Fibroblast of lung (primary cell): ENCODE results near the gene ATXN1. TPM values are rescaled to one million over a fixed set of nuclear protein-coding genes. Genes with fewer than 3 reads are reported as not detected.

Experiments
- DNase-seq, 2 donors: peaks; one replicate each; pipeline versions ENCODE4 v3.0.0 to v3.0.0-alpha.2; 2010; ENCODE audit warnings: low read depth in 2 of 2
- H2AFZ ChIP-seq: 2 replicates; pipeline ENCODE4 v1.5.1; 2012; ENCODE audit warnings: low read length, control low read depth, inconsistent platforms
- H3K27ac ChIP-seq: 2 replicates; pipeline ENCODE4 v1.5.1; 2011; ENCODE audit warnings: low read length, control low read depth; ENCODE audit not compliant: insufficient read depth
- H3K27me3 ChIP-seq: 2 replicates; pipeline ENCODE4 v1.5.1; 2011; ENCODE audit warnings: mild to moderate bottlenecking, low read length; ENCODE audit not compliant: control insufficient read depth, insufficient read depth
- H3K36me3 ChIP-seq: 2 replicates; pipeline ENCODE4 v1.5.1; 2011; ENCODE audit warnings: low read length; ENCODE audit not compliant: control insufficient read depth, insufficient read depth
- H3K4me1 ChIP-seq: 2 replicates; pipeline ENCODE4 v1.5.1; 2011; ENCODE audit warnings: low read length; ENCODE audit not compliant: control insufficient read depth, insufficient read depth; ENCODE audit errors: extremely low read depth
- H3K4me2 ChIP-seq: 2 replicates; pipeline ENCODE4 v1.5.1; 2011; ENCODE audit warnings: low read length, control low read depth; ENCODE audit not compliant: insufficient read depth; ENCODE audit errors: extremely low read depth
- H3K4me3 ChIP-seq, 4 experiments: fragments of 200-600 bp in 1 of 4; sonication (generic) in 1 of 4; replicated peaks in 1 of 4; 2 replicates each; pipeline ENCODE4 v1.5.1; 2011 to 2016; ENCODE audit warnings: low read length in 4 of 4, low read depth in 3 of 4, mild to moderate bottlenecking in 3 of 4, control low read depth in 2 of 4, inconsistent platforms in 1 of 4, mixed read lengths in 1 of 4; ENCODE audit not compliant: insufficient read depth in 1 of 4; ENCODE audit errors: control extremely low read depth in 1 of 4
- H3K79me2 ChIP-seq: 2 replicates; pipeline ENCODE4 v1.5.1; 2012; ENCODE audit warnings: mild to moderate bottlenecking, low read length, inconsistent platforms; ENCODE audit not compliant: control insufficient read depth, insufficient read depth
- H3K9ac ChIP-seq: 2 replicates; pipeline ENCODE4 v1.5.1; 2011; ENCODE audit warnings: mild to moderate bottlenecking, low read length, control low read depth; ENCODE audit not compliant: insufficient read depth
- H3K9me3 ChIP-seq: 2 replicates; pipeline ENCODE4 v1.5.1; 2012; ENCODE audit warnings: low read depth, low read length; ENCODE audit not compliant: control insufficient read depth, insufficient read depth
- H4K20me1 ChIP-seq: 2 replicates; pipeline ENCODE4 v1.5.1; 2011; ENCODE audit warnings: low read length; ENCODE audit not compliant: control insufficient read depth, insufficient read depth; ENCODE audit errors: extremely low read depth
- EZH2 ChIP-seq: IDR thresholded peaks from 2 replicates; pipeline ENCODE4 v1.5.1; 2012; ENCODE audit warnings: low read length, control low read depth, mild to moderate bottlenecking; ENCODE audit errors: missing control alignments
- polyA plus RNA-seq, 2 donors: library from polyadenylated mRNA; depleted of rRNA in 1 of 2; stranded (reverse) in 1 of 2; unstranded in 1 of 2; fragments of >200 nt; gene quantifications; 2 replicates each; pipeline ENCODE4 v1.2.1, GENCODE V29; 2011 to 2012; ENCODE audit warnings: missing spikeins in 1 of 2
- total RNA-seq: library from RNA; depleted of rRNA; stranded (reverse); fragments of >200 nt; gene quantifications from 2 replicates; pipeline ENCODE4 v1.2.1, GENCODE V29; 2014
- TF ChIP-seq, protein P1 (sequence below), 2 donors: IDR thresholded peaks in 1 of 2; conservative IDR thresholded peaks in 1 of 2; 1 replicate in 1 of 2; 2 replicates in 1 of 2; pipeline ENCODE4 v1.5.1; 2011 to 2012; ENCODE audit warnings: low read length in 2 of 2, control low read depth in 1 of 2, inconsistent platforms in 1 of 2, low read depth in 1 of 2, mild to moderate bottlenecking in 1 of 2

Gene ATXN1
- total and polyA plus RNA-seq, 2 donors (not counting 1 experiment from before 2014, with no cell fraction given) = 15.8 to 40.5 TPM

DNA sequence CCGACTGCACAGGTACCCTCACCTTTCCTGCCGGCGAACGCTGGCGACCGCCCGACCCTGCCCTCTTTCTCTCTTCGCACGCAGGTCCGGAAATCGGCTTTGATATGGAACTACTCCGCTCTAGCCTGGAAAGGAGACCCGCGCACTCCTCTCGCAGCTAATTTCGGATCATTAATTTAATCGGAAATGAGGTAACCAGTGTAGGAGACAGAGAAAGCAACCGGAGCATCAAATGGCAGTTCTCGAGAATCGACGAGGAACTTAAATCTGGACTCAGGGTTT is 949 bp upstream of the ATXN1 start:
- H2AFZ ChIP-seq = peak overlapping the region; percentile 52
- TF ChIP-seq, protein P1, sequence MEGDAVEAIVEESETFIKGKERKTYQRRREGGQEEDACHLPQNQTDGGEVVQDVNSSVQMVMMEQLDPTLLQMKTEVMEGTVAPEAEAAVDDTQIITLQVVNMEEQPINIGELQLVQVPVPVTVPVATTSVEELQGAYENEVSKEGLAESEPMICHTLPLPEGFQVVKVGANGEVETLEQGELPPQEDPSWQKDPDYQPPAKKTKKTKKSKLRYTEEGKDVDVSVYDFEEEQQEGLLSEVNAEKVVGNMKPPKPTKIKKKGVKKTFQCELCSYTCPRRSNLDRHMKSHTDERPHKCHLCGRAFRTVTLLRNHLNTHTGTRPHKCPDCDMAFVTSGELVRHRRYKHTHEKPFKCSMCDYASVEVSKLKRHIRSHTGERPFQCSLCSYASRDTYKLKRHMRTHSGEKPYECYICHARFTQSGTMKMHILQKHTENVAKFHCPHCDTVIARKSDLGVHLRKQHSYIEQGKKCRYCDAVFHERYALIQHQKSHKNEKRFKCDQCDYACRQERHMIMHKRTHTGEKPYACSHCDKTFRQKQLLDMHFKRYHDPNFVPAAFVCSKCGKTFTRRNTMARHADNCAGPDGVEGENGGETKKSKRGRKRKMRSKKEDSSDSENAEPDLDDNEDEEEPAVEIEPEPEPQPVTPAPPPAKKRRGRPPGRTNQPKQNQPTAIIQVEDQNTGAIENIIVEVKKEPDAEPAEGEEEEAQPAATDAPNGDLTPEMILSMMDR (conservative IDR thresholded peaks at IDR 0.05 in 1 of 2, IDR thresholded peaks at IDR 0.05 in 1 of 2; ENCODE audit: low read depth in 1 of 2, low read length in 2 of 2) = no peak
- TF ChIP-seq EZH2 = no peak
- peak in 1 of 2 donors; percentile 55 for DNase-seq
- peaks cover 19% of the 10 kb centered on the region for H3K4me1 ChIP-seq
- peak overlapping the region; percentile 81 for H3K9ac ChIP-seq
- H3K4me2 ChIP-seq = peak overlapping the region; percentile 94
- peak overlapping the region; percentile 76 for H3K27ac ChIP-seq
- H3K36me3 ChIP-seq = peaks cover 2% of the 10 kb centered on the region
- no peaks in the 10 kb centered on the region for H3K27me3 ChIP-seq
- no peaks in the 10 kb centered on the region for H3K9me3 ChIP-seq
- peaks cover 17% of the 10 kb centered on the region for H3K79me2 ChIP-seq
- H3K4me3 ChIP-seq = peak overlapping the region; percentile 61 to 93 (median 76)
- H4K20me1 ChIP-seq = peaks cover 2% of the 10 kb centered on the region

DNA sequence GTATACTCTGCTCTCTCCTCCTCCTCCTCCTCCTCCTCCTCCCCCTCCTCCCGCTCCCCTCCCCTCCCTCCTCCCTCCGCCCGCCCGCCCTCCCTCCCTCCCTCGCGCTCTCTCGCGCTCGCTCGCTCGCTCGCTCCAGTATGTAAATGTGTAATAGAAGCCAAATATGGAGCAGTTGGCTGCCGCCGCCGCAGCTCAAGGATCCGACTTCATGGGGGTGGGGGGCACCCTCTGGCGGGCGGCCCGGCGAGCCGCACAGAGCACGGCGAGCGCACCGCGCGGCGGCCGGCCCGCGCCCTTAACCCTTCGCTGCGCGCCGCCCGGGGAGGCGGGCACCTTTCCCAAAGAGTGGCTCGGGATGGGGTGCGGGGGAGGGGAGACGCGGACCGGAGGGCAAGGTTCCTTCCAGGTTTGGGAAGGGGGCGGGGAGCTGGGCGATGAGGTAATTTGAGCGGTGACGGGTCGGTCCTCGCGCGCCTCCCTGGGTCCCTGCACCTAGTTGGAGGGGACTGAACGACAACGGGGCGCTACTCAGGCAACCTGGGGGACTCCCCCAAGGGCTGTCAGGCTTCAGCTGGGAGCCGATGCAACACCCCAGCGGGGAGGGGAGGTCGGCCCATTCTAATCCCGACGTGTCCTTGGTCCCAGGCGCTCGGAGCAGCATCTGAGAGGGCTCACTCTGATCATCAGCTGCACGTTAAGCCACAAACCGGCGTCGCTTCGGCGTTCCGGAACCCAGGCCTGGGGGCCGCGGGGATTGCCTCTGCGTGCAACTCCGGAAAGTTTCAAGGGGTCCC is 409 bp upstream of the ATXN1 start:
- peaks cover 2% of the 10 kb centered on the region for H4K20me1 ChIP-seq
- H3K27ac ChIP-seq = peak overlapping the region; percentile 86
- TF ChIP-seq, protein P1 (conservative IDR thresholded peaks at IDR 0.05 in 1 of 2, IDR thresholded peaks at IDR 0.05 in 1 of 2; ENCODE audit: low read depth in 1 of 2, low read length in 2 of 2) = no peak
- no peak for TF ChIP-seq EZH2
- peak overlapping the region; percentile 81 for H3K9ac ChIP-seq
- H3K9me3 ChIP-seq = no peaks in the 10 kb centered on the region
- H3K4me2 ChIP-seq = peak overlapping the region; percentile 94
- peak; percentile 93 for DNase-seq
- H3K4me1 ChIP-seq = peaks cover 14% of the 10 kb centered on the region
- peaks cover 22% of the 10 kb centered on the region for H3K79me2 ChIP-seq
- peak overlapping the region; percentile 52 for H2AFZ ChIP-seq
- H3K27me3 ChIP-seq = no peaks in the 10 kb centered on the region
- peaks cover 2% of the 10 kb centered on the region for H3K36me3 ChIP-seq
- H3K4me3 ChIP-seq = peak overlapping the region; percentile 80 to 93 (median 82)

DNA sequence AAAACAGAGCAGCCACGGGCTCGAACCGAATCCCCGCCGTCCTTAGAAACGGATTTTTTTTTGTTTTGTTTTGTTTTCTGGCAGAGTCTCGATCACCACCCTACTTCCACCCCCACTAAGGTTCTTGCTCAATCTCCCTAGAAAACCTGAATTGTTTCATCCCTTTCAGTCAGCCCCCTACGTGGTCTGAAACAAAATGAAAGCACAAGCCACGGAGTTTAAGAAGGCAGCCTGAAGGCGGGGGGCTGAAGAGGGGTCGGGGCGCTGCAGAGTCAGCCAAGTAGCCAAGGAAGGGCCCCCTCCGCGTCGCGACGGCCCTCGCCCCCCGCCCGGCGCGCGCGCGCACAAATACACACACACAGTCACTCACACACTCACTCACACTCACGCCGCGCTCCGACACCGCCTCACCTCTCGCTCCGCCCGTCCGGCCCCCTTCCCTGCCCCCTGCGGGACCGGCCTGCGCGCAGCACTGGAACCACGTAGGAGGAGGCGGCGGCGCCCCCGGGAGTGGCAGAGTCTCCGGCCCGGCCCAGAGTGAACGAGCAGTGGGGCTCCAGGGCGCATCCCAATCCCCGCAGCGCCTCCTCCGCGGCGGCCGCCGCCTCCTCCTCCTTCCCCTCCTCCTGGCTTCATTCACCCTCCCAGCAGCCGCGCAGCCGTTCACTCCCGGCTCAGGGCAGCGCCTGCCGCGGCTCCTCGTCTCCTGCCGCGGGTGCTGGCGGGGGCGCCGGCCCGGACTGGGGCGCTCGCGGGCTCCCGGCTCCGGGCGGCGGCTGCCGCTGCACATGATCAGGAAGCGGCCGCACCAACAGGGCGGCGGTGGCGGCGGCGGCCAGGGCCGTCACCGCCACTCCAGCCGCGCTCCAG is 1.4 kb downstream of the ATXN1 start:
- Histone ChIP-seq H3K4me2 (peak overlapping the region; percentile 81), H3K9me3 (no peaks in the 10 kb centered on the region), H4K20me1 (peaks cover 2% of the 10 kb centered on the region), H3K79me2 (peaks cover 35% of the 10 kb centered on the region), H3K27me3 (no peaks in the 10 kb centered on the region), H2AFZ (no peak overlapping the region), H3K9ac (peak overlapping the region; percentile 83), H3K4me3 (peak overlapping the region; percentile 53 to 93 (median 72)), H3K4me1 (peaks cover 7% of the 10 kb centered on the region), H3K27ac (peak overlapping the region; percentile 80), H3K36me3 (peaks cover 2% of the 10 kb centered on the region)
- TF ChIP-seq, protein P1 (conservative IDR thresholded peaks at IDR 0.05 in 1 of 2, IDR thresholded peaks at IDR 0.05 in 1 of 2; ENCODE audit: low read depth in 1 of 2, low read length in 2 of 2) = no peak
- no peak for TF ChIP-seq EZH2
- peak; percentile 86 to 89 for DNase-seq
